ENCODE measurements around the gene CDADC1.

The CDADC1 gene

DNA sequence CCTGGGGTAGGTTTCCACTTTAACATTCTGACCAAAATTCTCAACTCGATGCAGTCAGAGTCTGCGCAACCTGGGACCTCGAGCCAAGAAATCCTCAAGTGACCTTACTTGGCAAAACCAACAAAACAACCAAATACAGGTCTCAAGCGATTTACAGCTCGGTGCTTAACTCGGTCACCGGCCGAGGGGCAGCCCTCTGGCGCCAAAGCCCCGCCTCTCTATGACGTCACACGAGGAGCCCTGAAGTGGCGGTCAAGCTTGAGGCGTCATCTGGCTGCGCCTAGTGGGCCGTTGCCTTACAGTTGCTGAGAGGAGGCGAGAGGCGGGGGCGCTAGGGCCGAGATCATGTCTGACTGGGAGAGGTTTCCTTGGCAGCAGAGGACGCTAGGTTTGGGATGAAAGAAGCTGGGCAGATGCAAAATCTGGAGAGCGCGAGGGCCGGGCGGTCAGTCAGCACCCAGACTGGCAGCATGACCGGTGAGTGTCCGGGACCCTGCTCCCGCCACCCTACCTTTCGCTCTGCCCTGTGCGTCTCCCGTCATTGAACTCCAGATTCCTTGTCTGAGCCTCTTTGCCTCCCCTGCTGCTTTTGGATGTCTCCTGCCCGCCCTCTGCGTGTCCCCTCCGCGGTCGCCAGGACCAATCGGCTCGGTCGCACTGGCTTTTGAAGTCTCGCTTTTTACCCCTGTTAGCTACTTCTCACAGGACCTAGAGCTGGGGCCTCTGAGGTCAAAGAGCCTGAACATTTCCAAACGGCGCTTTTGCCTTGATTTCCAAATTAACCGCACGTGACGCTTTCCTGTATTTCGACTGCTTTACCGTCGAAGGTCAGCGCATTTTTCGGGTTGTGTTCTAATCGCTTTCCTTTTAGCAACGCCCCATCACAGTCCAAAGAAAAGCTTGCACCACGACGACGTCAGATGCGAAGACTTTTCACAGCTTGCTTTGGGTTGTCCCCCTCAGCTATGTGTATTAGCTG lies at the start of gene CDADC1:
TSS of gene CDADC1 (plus strand) at position 283 of the 979 bp plus-strand sequence. CDS start at position 396, 113 bp downstream.
- CTCF ChIA-PET, result interaction anchor here (1.0 to 2.6 kb wide), 11 partner anchors 8 to 33 kb away, joined by 3 to 17 read pairs (median 6); no protein-coding TSS in a partner anchor
- peak; percentile 95 for DNase-seq (ENCODE audit: extremely low spot score)
- TF ChIP-seq, protein P1, sequence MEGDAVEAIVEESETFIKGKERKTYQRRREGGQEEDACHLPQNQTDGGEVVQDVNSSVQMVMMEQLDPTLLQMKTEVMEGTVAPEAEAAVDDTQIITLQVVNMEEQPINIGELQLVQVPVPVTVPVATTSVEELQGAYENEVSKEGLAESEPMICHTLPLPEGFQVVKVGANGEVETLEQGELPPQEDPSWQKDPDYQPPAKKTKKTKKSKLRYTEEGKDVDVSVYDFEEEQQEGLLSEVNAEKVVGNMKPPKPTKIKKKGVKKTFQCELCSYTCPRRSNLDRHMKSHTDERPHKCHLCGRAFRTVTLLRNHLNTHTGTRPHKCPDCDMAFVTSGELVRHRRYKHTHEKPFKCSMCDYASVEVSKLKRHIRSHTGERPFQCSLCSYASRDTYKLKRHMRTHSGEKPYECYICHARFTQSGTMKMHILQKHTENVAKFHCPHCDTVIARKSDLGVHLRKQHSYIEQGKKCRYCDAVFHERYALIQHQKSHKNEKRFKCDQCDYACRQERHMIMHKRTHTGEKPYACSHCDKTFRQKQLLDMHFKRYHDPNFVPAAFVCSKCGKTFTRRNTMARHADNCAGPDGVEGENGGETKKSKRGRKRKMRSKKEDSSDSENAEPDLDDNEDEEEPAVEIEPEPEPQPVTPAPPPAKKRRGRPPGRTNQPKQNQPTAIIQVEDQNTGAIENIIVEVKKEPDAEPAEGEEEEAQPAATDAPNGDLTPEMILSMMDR (IDR thresholded peaks at IDR 0.05; ENCODE audit: control extremely low read depth, extremely low read depth, low read depth, missing control alignments), result no peak
- POLR2A ChIA-PET, result interaction anchor here (0.6 to 1.1 kb wide), 2 partner anchors 17 to 772 kb away, joined by 3 to 4 read pairs; no protein-coding TSS in a partner anchor

DNA sequence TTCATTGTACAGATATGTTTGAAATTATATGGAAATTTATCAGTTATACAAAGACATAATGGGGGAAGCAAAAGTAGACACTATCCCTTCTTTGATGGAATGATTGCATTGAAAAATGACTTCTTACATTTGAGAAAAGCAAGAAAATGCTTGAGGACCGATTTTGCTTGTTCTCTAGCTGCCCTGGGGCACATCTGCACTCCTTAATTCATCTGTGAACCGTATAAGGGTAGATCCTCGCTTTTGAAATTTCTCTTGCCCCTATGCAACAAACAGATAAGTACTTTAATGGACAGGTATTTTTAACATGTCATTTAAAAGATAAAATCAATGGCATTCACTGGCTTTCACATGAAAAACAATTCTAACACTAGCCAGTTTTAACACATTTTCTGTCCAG lies 41.1 kb upstream of the CDADC1 start:
- TF ChIP-seq, protein P1 (IDR thresholded peaks at IDR 0.05; ENCODE audit: control extremely low read depth, extremely low read depth, low read depth, missing control alignments), result no peak
- ChIA-PET CTCF (no interaction called here), POLR2A (no interaction called here)
- no peak for DNase-seq (ENCODE audit: extremely low spot score)

DNA sequence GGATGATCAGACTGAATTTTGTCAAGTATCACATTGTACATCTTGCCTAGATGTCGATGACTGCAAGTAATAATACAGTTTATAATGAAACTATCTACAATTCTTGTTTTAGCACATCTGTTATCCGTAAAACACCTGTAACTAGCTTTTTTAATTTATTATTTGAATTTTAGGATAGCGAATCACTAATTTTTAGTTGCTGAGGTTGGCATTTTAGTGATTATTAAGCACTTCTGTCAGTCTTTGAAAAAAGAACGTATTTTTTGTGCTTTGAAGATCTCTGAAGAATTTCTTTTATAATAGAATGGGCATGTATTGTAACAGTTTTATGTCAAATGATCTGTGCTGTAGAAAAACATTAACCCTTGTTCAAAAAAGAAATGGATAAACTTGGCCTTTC lies 39.1 kb upstream of the CDADC1 start:
- TF ChIP-seq, protein P1 (IDR thresholded peaks at IDR 0.05; ENCODE audit: control extremely low read depth, extremely low read depth, low read depth, missing control alignments), result no peak
- CTCF ChIA-PET, result no interaction called here
- no peak for DNase-seq (ENCODE audit: extremely low spot score)
- POLR2A ChIA-PET, result no interaction called here

DNA sequence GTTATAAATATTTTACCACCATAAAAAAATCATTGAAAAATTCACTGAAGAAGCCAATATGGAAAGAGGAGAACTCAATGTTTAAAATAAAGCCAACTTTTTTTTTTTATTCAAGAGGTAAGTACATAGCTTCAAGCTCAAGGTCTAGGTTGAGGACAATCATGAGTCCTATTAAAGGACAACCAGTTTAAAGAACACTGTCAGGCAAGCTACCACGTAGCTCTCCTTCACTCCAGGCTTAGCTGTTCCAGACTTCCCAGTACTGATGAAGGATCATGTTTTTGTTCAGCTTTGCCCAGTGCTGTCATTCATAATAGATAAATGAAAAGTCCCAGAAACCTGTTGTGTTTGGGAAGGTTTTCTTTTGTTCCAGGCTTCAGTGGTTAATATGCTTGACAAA lies 37.6 kb upstream of the CDADC1 start:
- TF ChIP-seq, protein P1 (IDR thresholded peaks at IDR 0.05; ENCODE audit: control extremely low read depth, extremely low read depth, low read depth, missing control alignments), result no peak
- ChIA-PET POLR2A (no interaction called here), CTCF (interaction anchor here (0.9 to 1.9 kb wide), 3 partner anchors 23 to 30 kb away, joined by 3 to 6 read pairs (median 3); no protein-coding TSS in a partner anchor)
- DNase-seq (ENCODE audit: extremely low spot score), result no peak

DNA sequence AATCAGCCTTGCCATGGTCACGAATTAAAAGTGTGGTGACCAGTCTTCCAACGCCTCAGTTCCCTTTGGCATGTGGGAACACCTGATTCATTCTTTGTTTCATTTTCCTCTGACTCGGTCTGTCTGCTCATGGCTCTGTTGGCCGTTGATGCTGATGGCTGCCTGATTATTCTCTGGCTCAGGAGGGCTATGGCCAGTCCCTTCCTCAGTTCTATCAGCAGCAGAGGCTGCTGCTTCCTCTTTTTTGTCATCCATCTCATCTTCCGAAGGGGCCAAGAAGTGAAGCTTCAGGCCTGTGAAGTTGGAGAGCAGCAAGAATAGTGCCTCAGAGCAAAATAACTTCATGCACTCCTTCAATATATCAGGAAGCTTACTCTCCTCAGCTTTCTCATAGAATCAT lies 37.1 kb upstream of the CDADC1 start:
- DNase-seq (ENCODE audit: extremely low spot score), result no peak
- TF ChIP-seq, protein P1 (IDR thresholded peaks at IDR 0.05; ENCODE audit: control extremely low read depth, extremely low read depth, low read depth, missing control alignments), result no peak
- POLR2A ChIA-PET, result interaction anchor here (0.6 kb wide), 1 partner anchor 363 kb away, joined by 3 read pairs; no protein-coding TSS in a partner anchor
- CTCF ChIA-PET, result interaction anchor here (0.9 to 1.9 kb wide), 3 partner anchors 23 to 29 kb away, joined by 3 to 6 read pairs (median 3); no protein-coding TSS in a partner anchor

DNA sequence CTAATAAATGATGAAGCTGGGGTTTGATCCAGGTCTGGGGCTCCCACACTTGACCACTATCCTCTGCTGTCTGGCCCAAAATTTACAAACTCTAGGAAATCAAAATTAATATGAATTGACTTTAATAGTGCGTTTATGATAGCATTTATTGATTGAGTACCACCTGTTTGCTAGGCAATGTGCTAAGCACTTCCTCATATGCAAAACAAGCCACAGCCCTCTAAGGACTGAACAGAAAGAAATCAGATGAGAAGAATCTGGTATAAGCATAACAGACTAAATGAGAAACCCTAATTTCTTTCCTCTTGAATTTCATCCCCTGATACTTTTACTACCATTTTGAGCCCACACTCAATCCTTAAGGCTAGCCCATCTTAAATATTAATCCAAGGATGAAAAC lies 34.2 kb upstream of the CDADC1 start:
- POLR2A ChIA-PET, result no interaction called here
- TF ChIP-seq, protein P1 (IDR thresholded peaks at IDR 0.05; ENCODE audit: control extremely low read depth, extremely low read depth, low read depth, missing control alignments), result no peak
- DNase-seq (ENCODE audit: extremely low spot score), result no peak
- CTCF ChIA-PET, result interaction anchor here (1.0 to 1.6 kb wide), 3 partner anchors 9 to 22 kb away, joined by 4 to 5 read pairs (median 4); no protein-coding TSS in a partner anchor

All from GM10248 (cell line).